Activated gamma-delta T cell treated with Interleukin-2 at 50 U/mL for 16 hours (primary cell): Measurements from ENCODE around the gene CLN3.
"Not testable (repeated sequence)": the region's sequence is repeated elsewhere in the genome, so short reads cannot be mapped to it uniquely, and the experiment has no call there.

Experiments
- DNase-seq: peaks from one replicate; pipeline ENCODE4 v3.0.0-alpha.2; 2020

The CLN3 gene

DNA sequence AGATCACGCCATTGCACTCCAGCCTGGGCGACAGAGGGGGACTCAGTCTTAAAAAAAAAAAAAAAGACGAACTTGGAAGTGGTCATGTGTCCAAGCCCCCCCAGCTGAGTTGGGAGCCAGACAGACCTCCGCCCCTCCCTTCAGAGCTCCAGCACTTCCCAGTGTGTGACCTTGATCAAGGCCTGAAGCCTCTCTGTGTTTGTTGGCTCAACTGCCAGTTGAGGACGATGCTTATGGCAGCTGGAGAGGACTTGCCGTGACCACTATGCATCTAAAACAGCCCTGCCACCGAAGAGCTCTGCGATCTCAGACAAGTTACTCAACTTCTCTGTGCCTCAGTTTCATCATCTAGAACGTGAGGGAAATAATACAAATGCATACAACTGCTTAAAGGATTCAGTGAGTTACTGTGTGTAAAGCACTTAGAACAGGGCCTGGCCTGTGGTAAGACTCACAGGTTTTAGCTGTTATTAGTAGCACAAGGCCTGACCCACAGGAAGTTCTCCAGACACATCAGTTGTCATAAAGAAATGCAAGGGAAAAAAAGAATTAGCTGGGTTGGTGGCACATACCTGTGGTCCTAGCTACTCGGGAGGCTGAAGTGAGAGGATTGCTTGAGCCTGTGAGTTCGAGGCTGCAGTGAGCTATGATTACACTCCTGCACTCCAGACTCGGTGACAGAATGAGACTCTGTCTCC lies 21.8 kb upstream of the CLN3 start:
- no peak for DNase-seq

DNA sequence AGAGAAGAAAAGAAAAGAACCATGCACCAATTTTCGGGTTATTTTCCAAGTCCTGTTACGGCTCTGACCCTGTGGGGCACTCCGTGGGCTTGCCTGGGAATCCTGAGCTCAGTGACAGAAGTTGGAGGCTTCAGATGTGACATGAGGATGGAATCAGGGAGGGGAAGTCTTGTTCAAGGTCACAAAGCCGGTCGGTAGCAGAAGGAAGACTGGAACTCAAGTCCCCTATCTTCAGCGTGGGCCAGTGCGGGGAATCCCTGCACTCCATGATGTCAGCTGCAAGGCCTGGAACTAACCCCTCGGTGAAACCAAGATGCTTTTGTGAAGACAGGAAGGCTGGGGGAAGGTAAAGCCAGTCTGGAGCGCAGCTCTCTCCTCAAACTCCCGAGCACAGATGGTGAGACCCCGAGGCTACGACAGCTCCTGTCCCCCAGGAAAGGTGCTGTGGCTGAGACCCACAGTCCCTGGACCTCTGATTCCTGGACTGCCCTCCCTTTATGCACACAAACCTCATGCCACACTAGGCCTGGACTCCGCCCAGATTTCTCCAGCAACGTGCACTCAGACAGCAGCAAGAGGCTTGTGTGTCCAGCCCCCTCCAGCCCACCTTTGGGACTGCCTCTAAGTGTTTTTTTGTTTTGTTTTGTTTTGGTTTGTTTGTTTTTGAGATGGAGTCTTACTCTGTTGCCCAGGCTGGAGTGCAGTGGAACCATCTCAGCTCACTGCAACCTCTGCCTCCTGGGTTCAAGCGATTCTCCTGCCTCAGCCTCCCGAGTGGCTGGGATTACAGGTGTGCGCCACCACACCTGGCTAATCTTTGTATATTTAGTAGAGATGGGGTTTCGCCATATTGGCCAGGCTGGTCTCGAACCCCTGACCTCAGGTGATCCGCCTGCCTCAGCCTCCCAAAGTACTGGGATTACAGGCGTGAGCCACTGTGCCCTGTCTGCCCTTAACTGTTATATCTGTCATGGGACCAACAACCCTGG lies 20.2 kb upstream of the CLN3 start:
- DNase-seq = no peak

DNA sequence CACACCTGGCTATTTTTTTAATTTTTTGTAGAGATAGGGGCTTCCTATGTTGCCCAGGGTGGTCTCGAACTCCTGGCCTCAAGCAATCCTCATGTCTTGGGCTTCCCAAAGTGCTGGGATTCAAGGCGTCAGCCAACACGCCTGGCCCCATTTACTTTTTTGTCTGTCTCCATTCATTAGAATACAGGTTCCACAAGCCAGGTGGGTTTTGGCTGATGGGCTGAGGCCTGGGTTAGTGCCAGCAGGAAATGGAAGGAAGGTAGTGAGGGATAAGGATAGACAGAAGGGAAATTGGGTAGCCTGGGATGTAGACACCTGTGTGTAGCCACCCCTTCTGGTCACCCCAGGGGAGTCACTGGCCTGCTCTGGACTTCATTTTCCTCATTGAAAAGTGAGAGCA lies 19.2 kb upstream of the CLN3 start:
- no peak for DNase-seq

DNA sequence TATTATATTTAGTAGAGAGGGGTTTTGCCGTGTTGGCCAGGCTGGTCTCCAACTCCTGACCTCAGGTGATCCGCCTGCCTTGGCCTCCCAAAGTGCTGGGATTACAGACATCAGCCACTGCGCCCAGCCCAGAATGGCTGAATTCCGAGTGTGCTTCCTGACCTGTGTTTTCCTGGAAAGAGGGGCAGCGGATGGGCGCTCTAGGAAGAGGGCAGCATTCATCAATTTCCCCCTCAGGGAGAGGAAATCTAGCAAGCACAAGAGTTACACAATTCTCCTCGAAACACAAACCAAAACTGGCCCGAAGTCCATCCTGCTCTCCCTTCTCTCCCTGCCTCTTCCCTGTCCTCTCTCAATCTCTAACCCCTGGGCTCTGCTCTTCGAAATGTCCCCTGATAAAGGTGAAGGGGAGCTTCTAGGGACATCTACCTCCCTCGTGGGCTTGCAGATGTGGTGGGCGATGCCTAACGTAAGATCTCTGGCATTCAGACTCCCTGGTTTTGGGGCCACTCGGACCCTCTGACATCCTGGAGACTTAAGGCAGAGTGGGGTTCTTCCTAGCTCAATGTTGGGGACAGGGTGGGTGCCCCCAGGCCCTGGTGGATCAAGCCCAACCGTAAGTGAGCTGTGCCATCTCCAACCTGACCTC lies 13.7 kb upstream of the CLN3 start:
- no peak for DNase-seq

DNA sequence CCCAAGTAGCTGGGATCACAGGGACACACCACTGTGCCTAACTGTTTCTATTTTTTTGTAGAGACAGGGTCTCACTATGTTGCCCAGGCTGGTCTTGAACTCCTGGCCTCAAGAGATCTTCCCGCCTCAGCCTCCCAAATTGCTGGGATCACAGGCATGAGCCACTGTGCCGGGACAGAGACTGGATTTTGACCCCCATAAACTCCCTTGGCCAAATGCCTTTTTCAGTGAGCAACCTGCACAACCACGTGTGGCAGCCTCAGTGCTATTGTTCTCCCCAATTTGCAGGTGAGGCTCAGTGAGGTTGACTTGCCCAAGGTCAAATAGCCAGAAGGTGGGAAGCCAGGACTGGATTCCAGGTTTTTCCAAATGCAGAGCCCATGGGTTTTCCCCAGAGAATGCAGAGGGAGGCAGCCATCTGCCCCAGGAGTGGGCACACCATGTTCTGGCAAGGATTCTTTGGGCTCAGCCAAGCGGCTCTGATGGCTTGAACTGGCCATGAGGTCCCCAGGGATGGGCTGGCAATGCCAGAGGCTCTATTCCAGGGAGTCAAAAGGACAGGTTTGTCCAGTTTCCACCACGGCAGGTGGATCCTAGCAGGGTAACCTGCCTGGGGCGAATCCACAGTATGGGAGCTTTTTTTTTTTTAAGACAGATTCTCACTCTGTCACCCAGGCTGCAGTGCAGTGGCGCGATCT lies 13.0 kb upstream of the CLN3 start:
- no peak for DNase-seq

DNA sequence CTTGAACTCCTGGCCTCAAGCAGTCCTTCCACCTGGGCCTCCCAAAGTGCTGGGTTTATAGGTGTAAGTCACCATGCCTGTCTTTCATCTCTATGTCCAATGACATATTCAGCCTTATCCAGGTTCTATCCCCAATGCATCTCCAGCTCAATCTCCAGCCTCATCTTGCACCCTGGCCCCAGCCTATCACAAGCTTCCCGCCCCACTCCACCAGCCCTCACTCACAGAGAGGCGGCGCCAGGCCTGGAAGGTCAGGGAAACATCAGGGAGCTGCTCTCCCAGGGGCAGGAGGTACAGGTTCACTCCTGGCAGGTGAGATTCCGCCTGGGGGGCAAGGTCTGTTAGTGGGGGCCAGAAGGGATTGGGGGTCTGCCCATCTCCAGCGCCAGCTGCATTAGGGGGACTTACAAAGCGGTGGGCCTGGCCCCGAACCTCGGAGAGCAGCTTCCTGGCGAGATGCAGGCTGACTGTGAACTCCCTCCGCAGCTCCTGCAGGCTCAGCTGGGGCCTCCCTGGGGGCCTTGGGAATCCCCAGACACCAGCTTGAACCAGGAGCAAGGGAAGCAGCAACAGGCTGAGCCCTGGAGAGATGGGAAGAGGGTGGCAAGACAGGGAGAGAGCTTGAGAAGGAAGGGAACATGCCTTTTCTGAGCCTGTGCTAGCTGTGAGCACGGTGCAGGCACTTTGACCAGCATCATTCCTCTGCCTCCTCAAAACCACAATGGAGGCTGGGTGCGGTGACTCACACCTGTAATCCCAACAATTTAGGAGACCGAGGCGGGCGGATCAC lies 11.8 kb upstream of the CLN3 start:
- DNase-seq = no peak

DNA sequence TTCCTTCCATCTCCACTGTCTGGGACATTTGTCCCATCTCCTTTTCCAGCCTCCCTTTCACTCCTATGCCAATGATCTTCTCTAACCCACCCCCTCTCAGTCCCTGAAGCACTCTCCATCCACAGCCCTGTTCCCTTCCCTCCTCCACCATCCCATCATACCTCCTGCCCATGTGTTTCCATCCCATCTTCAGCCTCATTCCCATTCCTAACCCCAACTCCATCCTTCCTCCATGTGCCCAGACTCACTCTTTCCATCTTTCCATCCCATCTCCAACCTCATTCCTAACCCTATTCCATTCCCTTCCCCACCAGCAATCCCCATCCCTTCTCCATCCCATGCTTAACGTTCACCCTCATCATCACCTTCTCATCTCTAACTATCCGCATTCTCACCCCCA lies 10.4 kb upstream of the CLN3 start:
- no peak for DNase-seq

DNA sequence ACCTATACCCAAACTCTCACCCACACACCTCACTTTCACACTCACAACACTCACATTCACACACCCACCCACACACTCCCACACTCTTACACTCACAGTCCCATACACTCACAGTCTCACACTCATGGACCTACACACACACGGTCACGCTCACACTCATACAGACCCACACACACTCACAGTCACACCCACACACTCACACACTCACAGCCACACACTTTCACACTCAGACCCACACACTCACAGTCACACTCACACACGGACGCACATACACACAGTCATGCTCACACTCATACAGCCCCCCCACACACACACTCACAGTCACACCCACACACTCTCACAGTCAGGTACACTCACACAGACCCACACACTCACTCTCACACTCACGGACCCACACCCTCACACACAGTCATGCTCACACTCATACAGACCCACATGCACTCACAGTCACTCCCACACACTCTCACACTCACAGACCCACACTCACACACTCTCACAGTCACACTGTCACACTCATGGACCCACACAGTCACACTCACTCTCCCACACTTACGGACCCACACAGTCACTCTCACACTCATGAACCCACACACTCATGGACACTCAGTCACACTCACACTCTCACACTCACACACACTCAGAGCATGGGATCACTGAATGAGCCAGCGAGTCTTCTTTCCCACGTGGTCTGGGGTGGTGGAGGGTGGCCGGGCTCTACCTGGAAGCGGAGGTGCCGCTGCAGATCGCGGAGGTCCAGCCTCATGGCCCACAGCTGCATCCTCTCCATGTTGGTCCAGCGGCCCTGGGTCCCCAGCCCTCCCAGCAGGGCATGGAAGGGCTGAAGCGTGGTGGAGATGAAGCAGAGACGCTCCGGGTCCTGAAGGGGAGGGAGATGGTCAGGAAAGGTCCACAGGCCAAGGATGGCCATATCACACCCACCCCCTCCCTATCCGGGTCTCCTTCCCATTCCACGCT lies 9.7 kb upstream of the CLN3 start:
- DNase-seq = no peak

DNA sequence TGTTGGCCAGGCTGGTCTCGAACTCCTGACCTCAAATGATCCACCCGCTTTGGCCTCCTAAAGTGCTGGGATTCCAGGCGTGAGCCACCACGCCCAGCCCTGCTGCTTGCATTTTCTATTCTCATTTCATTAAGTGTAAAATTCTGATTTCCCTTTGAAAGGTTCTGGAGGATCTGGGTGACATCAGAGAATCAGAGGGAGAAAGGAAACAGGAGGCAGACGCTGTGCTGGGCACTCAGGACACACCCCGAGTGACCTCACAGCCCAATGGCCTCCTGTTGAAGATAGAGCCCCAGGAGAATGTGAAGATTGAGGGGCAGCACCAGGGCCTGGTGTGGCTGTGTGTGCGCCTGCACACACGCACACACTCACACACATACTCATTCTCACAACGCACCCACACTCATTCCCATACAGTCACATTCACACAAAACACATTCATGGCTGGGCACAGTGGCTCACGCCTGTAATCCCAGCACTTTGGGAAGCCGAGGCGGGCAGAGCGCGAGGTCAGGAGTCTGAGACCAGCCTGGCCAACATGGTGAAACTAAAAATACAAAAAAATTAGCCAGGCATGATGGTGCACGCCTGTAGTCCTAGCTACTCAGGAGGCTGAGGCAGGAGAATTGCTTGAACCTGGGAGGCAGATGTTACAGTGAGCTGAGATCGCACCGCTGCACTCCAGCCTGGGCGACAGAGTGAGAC lies 8.8 kb upstream of the CLN3 start:
- DNase-seq = not testable (repeated sequence)

DNA sequence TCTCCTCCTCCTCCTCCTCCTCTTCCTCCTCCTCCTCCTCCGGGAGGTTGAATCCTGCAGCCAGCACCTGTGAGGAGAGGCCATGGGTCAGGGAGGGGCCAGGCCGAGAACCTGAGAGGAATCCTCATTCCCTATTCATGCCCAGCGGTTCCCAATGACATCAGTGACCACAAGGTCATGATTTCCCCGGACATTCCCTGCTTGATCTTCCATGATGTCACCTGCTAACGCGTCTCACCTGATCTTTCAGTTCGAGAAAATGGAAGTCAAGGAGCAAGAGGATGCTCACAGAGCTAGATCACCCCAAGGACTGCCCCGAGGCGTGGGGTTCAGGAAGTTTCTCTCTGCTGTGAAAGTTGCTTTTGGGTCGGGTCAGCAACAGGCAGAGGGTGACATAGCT lies 8.0 kb upstream of the CLN3 start:
- DNase-seq = no peak

DNA sequence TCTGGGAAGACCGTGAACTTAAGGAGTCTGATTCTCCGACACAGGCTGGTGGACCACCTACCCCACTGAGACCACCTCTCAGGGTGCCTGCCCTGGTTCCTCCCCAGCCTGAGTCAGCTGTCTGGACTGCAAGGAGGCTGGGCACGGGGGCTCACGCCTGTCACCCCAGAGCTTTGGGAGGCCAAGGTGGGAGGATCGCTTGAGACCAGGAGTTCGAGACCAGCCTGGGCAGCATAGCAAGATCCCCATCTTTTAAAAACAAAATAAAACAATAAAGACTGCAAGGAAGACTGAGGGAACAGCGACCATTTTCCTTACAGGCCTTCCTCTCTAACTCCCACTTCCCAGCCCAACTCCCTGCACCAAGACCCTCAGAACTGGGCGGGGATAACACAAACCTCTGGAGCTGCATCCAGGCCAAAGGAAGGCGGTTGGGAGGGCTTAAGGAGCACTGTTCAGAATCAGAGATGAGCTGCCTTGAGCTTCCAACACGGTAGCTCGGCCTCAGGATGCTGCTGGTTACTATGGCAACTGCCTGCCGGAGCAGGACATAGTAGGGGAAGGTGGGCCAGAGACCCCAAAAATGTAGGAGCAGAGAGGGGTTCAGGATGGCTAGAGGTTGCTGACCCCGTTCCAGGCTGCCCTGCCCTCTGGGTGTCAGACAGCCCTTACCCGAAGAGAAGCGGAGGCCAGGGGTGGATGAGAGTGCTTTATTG lies 7.0 kb upstream of the CLN3 start:
- no peak for DNase-seq

DNA sequence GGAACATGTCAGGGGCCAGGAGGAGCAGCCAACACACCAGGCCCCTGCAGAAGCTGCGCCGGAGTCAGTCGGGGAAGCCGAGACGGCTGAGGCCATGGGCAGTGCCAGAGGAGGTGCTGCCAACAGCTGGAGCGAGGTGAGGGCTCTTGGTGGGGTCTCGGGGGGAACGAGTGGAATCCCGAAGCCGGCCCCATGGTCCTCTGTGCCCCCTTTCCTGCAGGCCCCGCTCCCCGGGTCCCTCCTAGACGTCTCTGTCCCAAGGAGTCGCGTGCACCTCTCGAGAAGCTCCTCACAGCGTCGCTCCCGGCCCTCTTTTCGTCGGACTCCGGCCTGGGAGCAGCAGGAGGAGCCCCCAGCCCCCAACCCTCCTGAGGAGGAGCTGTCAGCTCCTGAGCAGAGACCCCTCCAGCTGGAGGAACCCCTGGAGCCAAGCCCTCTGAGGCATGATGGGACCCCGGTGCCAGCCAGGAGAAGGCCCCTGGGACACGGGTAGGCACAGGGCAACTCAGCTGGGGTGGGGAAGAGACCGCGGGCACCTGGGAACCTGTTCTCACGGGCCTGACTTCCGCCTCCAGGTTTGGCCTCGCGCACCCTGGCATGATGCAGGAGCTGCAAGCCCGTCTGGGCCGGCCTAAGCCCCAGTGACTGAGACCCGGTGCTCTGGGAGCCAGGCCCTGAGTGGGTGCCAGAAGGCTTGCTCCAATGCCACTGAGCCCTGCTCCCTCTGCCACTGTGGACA lies 6.2 kb upstream of the CLN3 start:
- DNase-seq = no peak

DNA sequence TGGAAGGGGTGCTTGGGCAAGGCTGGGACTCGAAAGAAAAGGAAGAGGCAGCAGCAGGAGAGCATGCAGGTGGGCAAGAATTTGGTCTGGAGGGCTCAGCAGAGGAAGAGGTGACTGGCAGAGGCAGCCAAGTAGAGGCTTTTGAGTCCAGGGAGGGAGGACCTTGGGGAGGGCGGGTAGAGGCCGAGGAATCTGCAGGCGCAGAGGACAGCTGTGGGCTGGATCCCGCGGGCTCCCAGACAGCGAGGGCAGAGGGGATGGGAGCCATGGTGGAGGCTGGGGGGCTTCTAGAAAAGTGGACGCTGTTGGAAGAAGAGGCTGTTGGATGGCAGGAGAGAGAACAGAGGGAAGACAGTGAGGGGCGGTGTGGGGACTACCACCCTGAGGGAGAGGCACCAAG lies 5.5 kb upstream of the CLN3 start:
- DNase-seq = no peak

DNA sequence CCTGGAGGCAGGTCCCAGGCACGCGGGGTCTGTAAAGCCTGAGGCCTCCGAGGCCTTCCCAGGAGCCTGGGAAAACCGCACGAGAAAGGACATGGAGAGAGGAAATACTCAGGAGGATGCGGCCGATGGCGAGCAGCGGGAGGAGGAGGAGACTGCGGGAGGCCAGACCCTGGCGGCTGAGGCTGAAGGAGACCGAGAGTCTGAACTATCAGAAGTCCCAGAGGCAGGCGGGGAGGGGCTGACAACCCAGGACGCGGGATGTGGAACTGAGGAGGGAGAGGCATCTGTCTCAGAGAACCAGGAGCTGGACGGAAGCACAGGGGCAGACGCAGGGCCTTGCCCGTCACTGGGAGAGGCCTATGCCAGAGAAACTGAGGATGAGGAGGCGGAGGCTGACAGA lies 5.0 kb upstream of the CLN3 start:
- DNase-seq = no peak

DNA sequence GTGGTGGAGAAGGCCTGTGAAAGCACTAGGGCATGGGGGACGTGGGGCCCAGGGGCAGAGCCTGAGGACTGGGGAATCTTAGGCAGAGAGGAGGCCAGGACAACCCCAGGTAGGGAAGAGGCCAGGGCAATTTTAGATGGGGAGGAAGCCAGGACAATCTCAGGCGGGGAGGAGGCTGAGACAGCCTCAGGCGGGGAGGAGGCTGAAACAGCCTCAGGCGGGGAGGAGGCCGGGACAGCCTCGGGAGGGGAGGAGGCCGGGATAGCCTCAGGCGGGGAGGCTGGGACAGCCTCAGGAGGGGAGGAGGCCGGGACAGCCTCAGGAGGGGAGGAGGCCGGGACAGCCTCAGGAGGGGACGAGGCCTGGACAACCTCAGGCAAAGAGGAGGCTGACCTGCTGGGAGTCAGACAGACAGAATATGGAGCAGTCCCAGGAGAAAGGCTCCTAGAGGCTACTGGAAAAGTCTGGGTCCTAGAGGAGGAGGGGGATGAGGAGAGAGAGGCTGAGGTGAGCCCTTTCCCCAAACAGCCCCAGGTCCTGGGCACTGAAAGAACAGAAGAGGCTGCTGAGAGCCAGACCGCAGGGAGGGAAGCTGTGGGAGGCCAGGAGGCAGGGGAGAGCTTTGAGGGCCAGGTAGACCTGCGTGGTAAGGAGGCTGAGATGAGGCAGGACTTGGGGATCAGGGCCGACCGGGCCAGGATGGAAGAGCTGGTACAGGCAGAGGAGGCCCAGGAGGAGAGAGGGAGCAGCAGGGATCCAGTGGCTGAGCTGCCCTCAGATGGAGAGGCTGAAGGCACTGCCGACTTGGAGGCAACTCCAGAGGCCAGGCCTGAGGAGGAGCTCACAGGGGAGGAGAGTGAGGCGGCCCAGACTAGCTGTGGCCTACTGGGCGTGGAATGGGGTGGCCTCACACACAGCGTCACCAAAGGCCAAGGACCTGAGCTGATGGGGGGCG lies 4.2 kb upstream of the CLN3 start:
- DNase-seq = no peak

DNA sequence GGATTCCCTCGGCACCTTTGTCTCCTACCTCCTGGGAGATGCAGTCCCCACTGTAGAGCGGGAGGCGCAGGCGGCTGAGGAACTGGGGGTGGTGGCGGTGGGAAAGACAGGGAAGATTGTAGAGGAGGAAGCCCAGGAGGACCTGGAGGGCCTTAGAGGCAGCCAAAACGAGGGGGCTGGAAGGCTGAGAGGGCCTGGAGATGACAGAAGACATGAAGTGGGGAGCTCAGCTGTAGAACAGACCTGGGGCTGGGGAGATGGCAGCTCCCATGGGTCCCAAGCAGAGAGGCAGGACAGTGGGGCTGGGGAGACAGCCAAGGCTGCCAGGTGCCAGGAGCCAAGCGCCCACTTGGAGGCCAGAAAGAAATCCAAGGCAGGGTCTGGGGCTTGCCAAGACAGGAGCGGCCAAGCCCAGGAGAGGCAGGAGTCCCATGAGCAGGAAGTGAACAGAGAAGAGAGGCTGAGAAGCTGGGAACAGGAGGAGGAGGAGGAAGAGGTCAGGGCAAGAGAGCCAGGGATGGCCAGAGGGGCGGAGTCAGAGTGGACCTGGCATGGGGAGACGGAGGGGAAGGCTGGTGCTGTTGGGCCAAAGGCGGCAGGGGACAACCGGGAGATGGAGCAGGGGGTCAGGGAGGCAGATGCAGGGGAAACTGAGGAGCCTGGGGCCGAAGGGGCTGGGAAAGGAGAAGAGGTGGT lies 3.4 kb upstream of the CLN3 start:
- no peak for DNase-seq
